GM12872 (cell line): ENCODE data around the gene EIF4EBP3.

Experiments used
- TF ChIP-seq, protein P1 (sequence below): IDR thresholded peaks from 3 replicates; pipeline ENCODE4 v1.5.1; 2011; ENCODE audit warnings: low read depth, mild to moderate bottlenecking, low read length, moderate library complexity; ENCODE audit not compliant: insufficient read depth

The EIF4EBP3 gene

DNA sequence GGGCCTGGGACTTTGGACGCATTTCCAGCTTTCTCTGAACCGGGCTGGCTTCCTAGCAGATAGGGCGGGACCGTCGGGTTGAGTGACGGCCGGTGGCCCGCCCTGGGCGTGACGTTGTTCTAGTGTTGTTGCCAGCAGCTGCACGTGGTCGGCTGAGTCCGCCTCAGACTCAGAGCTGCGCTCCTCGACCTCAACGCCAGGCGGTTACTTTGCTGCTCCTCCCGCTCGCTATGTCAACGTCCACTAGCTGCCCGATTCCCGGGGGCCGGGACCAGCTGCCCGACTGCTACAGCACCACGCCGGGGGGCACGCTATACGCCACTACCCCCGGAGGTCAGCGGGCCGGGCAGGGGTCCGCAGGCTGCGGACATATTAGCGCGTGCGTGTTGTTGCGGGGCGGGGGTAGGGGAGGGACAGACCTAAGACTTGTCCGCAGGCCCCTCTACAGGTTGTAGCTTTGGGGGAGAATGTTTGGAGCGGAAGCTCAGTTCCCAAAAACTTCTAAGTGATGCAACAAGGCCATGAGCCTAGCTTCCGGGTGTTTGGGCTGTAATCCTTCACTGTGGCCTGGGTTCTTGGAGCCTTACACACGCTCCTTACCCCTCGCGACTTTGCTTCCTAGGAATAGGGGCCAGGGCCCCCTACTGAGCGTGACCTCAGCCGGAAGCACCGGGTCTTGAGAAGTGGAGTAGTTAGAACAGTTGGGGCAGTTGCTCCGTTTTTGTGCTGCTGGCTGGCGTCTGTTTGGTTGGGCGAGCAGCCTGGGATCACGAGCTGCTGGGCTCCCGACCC lies at the start of gene EIF4EBP3:
Gene EIF4EBP3 (plus strand): TSS at position 155 of the 792 bp plus-strand sequence. CDS start 76 bp downstream, at position 231.
- TF ChIP-seq, protein P1, sequence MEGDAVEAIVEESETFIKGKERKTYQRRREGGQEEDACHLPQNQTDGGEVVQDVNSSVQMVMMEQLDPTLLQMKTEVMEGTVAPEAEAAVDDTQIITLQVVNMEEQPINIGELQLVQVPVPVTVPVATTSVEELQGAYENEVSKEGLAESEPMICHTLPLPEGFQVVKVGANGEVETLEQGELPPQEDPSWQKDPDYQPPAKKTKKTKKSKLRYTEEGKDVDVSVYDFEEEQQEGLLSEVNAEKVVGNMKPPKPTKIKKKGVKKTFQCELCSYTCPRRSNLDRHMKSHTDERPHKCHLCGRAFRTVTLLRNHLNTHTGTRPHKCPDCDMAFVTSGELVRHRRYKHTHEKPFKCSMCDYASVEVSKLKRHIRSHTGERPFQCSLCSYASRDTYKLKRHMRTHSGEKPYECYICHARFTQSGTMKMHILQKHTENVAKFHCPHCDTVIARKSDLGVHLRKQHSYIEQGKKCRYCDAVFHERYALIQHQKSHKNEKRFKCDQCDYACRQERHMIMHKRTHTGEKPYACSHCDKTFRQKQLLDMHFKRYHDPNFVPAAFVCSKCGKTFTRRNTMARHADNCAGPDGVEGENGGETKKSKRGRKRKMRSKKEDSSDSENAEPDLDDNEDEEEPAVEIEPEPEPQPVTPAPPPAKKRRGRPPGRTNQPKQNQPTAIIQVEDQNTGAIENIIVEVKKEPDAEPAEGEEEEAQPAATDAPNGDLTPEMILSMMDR = peak; percentile 69

GRCh38 chr5:140497897-140498296 lies 49.6 kb upstream of the EIF4EBP3 start:
- TF ChIP-seq, protein P1 = no peak

DNA sequence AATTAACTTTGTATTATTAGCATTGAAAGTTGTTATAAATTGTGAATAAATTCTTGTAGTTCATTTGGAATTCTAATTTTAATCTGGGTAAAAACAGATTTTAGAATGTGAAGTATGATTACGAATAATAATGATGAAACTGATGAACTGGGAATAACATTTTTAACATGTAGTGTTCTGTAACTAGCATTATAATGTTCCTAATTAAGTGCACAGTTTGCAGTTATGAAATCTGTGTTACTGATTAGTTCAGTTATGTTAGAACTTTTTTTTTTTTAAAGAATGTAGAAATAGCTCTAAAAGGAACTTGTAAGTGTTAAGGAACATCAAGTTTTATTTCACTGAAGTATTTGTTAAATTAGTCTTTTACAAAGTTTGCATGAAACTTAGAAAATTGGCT lies 48.9 kb upstream of the EIF4EBP3 start:
- TF ChIP-seq, protein P1 = no peak

- TF ChIP-seq, protein P1 = no peak
These were observed 44.6 kb upstream of the EIF4EBP3 start for GRCh38 chr5:140502834-140503233.

DNA sequence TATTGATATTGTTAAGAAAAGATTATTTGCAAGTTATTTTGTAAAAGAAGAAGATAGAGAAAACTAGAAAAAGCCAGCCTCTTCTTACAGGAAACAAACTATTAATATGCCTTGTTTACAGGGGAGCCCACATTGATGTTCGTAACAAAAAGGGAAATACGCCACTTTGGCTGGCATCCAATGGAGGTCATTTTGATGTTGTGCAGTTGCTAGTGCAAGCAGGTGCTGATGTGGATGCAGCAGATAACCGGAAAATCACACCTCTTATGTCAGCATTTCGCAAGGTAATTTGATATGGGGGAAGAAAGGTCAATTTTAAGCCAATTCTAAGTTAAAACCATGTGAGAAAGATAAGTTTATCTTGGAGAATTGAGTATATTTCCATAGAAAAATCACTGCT lies 37.6 kb upstream of the EIF4EBP3 start:
- TF ChIP-seq, protein P1 = no peak

GRCh38 chr5:140513124-140513523 lies 34.3 kb upstream of the EIF4EBP3 start:
- TF ChIP-seq, protein P1 = no peak

- TF ChIP-seq, protein P1 = no peak
These were observed 23.5 kb upstream of the EIF4EBP3 start for GRCh38 chr5:140524003-140524402.
